ENCODE data around the gene CHN1. TPM values are rescaled to one million over a fixed set of nuclear protein-coding genes. Genes with fewer than 3 reads are reported as not detected.

The CHN1 gene
- total RNA-seq, 6 donors from 2014 or later = 7.2 to 27.1 (median 11.0) TPM

- H3K4me3 ChIP-seq = no peak overlapping the region
- 90 to 95% methylated on average over 3 of the region's 3 CpGs for WGBS, 2 donors
- no peaks in the 10 kb centered on the region for H3K27me3 ChIP-seq
- peaks cover 0 to 3% (median 0%) of the 10 kb centered on the region in 4 donors for H3K36me3 ChIP-seq
- no peak overlapping the region for H3K27ac ChIP-seq
- DNase-seq (no peak), ATAC-seq (ENCODE audit: low FRiP score in 2 of 2) (no peak)
- TF ChIP-seq POLR2A (IDR thresholded peaks at IDR 0.05) = no peak
- TF ChIP-seq POLR2AphosphoS5 (IDR thresholded peaks at IDR 0.05) = no peak
- TF ChIP-seq EP300 (IDR thresholded peaks at IDR 0.05) = no peak
- no peak for TF ChIP-seq CTCF (IDR thresholded peaks at IDR 0.05)
- H3K4me1 ChIP-seq = no peaks in the 10 kb centered on the region
- no peaks in the 10 kb centered on the region for H3K9me3 ChIP-seq
These were observed 59.5 kb downstream of the CHN1 start for GRCh38 chr2:174945601-174946260.

DNA sequence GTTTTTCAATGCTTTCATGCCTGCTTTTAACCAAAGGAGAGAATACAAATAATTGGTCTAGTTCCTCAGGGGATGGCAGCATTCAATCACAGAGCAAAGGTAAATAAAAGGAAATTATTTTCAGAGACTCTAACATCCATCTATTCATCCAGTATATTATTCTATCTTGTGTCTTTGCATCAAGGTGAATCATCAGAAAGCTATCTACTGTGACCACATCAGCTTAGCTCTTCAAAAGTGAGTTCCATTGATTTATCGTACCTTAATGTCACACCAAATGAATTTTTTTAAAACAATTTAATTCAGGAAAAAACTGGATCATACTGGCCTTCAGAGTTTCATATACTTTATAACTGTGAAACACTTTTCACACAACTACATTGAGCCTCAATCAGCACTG is 66.1 kb downstream of the CHN1 start:
- no peaks in the 10 kb centered on the region for H3K4me1 ChIP-seq

GRCh38 chr2:174931724-174932123 is 73.5 kb downstream of the CHN1 start:
- Histone ChIP-seq H3K27ac (no peak overlapping the region), H3K36me3 (no peaks in the 10 kb centered on the region), H3K4me3 (no peak overlapping the region), H3K27me3 (no peaks in the 10 kb centered on the region), H3K9me3 (no peaks in the 10 kb centered on the region), H3K4me1 (no peaks in the 10 kb centered on the region)
- WGBS, 2 donors = 90 to 95% methylated on average over 3 of the region's 3 CpGs
- TF ChIP-seq CTCF (IDR thresholded peaks at IDR 0.05) (no peak), POLR2A (IDR thresholded peaks at IDR 0.05) (no peak)
- ATAC-seq (ENCODE audit: low FRiP score in 2 of 2) (no peak), DNase-seq (no peak)

More for the DNA sequence above, 66.1 kb downstream of the CHN1 start:
- no peak for TF ChIP-seq POLR2A (IDR thresholded peaks at IDR 0.05)
- TF ChIP-seq POLR2AphosphoS5 (IDR thresholded peaks at IDR 0.05) = no peak
- TF ChIP-seq EP300 (IDR thresholded peaks at IDR 0.05) = no peak
- TF ChIP-seq CTCF (IDR thresholded peaks at IDR 0.05) = no peak
- 92% methylated on average over 1 of the region's 1 CpG for WGBS, 2 donors
- ATAC-seq (ENCODE audit: low FRiP score in 2 of 2) (no peak), DNase-seq (no peak)
- Histone ChIP-seq H3K9me3 (no peaks in the 10 kb centered on the region), H3K36me3 (peaks cover 0 to 3% (median 0%) of the 10 kb centered on the region in 4 donors), H3K27ac (no peak overlapping the region), H3K27me3 (no peaks in the 10 kb centered on the region), H3K4me3 (no peak overlapping the region)

GRCh38 chr2:174929786-174930185 is 75.4 kb downstream of the CHN1 start:
- TF ChIP-seq CTCF (IDR thresholded peaks at IDR 0.05) (no peak), POLR2AphosphoS5 (IDR thresholded peaks at IDR 0.05) (no peak)
- H3K27ac ChIP-seq = no peak overlapping the region
- WGBS, 2 donors = 58 to 64% methylated on average over 4 of the region's 4 CpGs
- H3K4me3 ChIP-seq = no peak overlapping the region
- DNase-seq (no peak), ATAC-seq (ENCODE audit: low FRiP score in 2 of 2) (no peak)
- no peaks in the 10 kb centered on the region for H3K9me3 ChIP-seq
- H3K36me3 ChIP-seq = no peaks in the 10 kb centered on the region
- H3K4me1 ChIP-seq = no peaks in the 10 kb centered on the region
- H3K27me3 ChIP-seq = no peaks in the 10 kb centered on the region

DNA sequence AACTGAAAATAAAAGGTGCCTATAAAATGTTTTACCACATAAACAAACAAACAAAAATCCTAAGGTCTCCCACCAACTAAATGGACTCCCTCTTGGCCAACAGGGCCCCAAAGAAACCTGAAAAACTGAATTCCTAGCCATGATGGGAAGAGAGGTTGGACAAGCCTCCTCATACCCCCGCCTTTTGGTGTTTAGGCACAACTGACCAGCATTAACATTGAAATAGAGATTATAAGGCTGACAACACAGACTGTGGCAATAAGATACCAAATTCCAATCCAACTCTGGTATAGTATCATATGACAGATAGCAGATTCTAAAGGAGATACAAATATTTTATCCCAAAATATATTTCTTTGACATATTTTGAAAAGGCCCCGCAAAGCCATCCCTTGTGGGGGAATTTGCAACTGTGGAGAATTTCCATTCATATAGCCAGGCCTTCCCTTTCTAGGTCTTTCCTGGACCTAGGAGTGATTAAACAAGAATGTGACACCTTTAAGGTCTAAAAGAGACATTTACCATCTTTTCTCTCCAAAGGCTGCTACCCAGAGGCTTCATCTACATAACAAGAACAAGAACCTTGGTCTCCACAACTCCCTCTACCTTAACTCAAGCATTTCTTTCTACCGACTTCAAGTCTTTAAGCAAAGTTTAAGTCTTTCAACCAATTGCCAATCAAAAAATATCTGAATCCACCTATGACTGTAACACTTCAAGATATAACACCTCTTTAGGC is 80.0 kb downstream of the CHN1 start:
- no peak for ATAC-seq (ENCODE audit: low FRiP score in 2 of 2)
- no peaks in the 10 kb centered on the region for H3K4me1 ChIP-seq
- WGBS, 2 donors = 90 to 95% methylated on average over 3 of the region's 3 CpGs
- DNase-seq = no peak
- TF ChIP-seq POLR2AphosphoS5 (IDR thresholded peaks at IDR 0.05) (no peak), POLR2A (IDR thresholded peaks at IDR 0.05) (no peak), EP300 (IDR thresholded peaks at IDR 0.05) (no peak), CTCF (IDR thresholded peaks at IDR 0.05) (no peak)
- no peaks in the 10 kb centered on the region for H3K9me3 ChIP-seq
- no peak overlapping the region for H3K27ac ChIP-seq
- no peak overlapping the region for H3K4me3 ChIP-seq
- H3K36me3 ChIP-seq = no peaks in the 10 kb centered on the region
- H3K27me3 ChIP-seq = no peaks in the 10 kb centered on the region

Measured in upper lobe of left lung (tissue), 6 donors.